K562 (cell line): Measurements from ENCODE around the gene CNTFR. TPM values are rescaled to one million over a fixed set of nuclear protein-coding genes. Genes with fewer than 3 reads are reported as not detected.

Experiments used
- ATAC-seq: fragments of 200-7000 bp; cut with Tn5 transposase; 3 replicates; pipeline ENCODE4 v1.9.1; 2020; ENCODE audit warnings: moderate library complexity
- BruUV-seq: library from RNA; stranded (reverse); fragments of 400-500 nt; replicated peaks from 2 replicates; lab custom pipeline; 2021; lab: Mats Ljungman, UMichigan
- CTCF ChIA-PET: fragments of 300-600 bp; formaldehyde crosslinking; extraction: SDS; loops from one replicate; lab custom pipeline; 2021; ENCODE audit warnings: low intra/inter-chr PET ratio; lab: Yijun Ruan, JAX
- POLR2A ChIA-PET: fragments of 300-600, 350-650 bp; sonication (Branson Sonifier 250); formaldehyde crosslinking; extraction: SDS; loops from one replicate; lab custom pipeline; 2021; ENCODE audit warnings: antibody characterized with exemption, inconsistent platforms; lab: Yijun Ruan, JAX
- DNase-seq, 4 experiments: peaks; one replicate each; pipeline versions ENCODE4 v3.0.0 to v3.0.0-alpha.2; 2011 to 2018; ENCODE audit warnings: low spot score in 3 of 4, mixed read lengths in 3 of 4; ENCODE audit errors: extremely low read depth in 1 of 4
- FAIRE-seq: peaks from 2 replicates; lab custom pipeline; 2011; peaks lifted over from hg19 to GRCh38; lab: Jason Lieb, UNC
- H2AFZ ChIP-seq: 2 replicates; pipeline ENCODE4 v1.6.0; 2011; ENCODE audit warnings: low read depth, low read length, control low read depth, inconsistent platforms
- H3K27ac ChIP-seq: fragments of 200-600 bp; 3 replicates; pipeline ENCODE4 v1.8.0; 2011; ENCODE audit warnings: low read depth, mild to moderate bottlenecking, control low read depth, inconsistent platforms, low read length, moderate library complexity, mixed read lengths; ENCODE audit errors: extremely low read depth
- H3K27me3 ChIP-seq, 2 experiments: fragments of 300-600 bp in 1 of 2; 2 replicates in 1 of 2; 3 replicates in 1 of 2; pipeline versions ENCODE4 v1.6.0 to v1.8.0; 2011; ENCODE audit warnings: inconsistent platforms in 2 of 2, low read length in 2 of 2, mild to moderate bottlenecking in 1 of 2, mixed read lengths in 1 of 2, moderate library complexity in 1 of 2; ENCODE audit not compliant: control insufficient read depth in 2 of 2, insufficient read depth in 2 of 2
- H3K36me3 ChIP-seq: fragments of 300-600 bp; 3 replicates; pipeline ENCODE4 v1.8.0; 2011; ENCODE audit warnings: mild to moderate bottlenecking, low read length, inconsistent platforms; ENCODE audit not compliant: control insufficient read depth, insufficient read depth
- H3K4me1 ChIP-seq, 2 experiments: fragments of 200-600 bp in 1 of 2; replicated peaks in 1 of 2; 2 replicates in 1 of 2; 3 replicates in 1 of 2; pipeline versions ENCODE4 v1.5.1 to v1.8.0; 2011; ENCODE audit warnings: inconsistent platforms in 2 of 2, low read length in 2 of 2, mild to moderate bottlenecking in 1 of 2, mixed read lengths in 1 of 2, moderate library complexity in 1 of 2; ENCODE audit not compliant: control insufficient read depth in 2 of 2, insufficient read depth in 2 of 2
- H3K4me2 ChIP-seq: 2 replicates; pipeline ENCODE4 v1.6.1; 2011; ENCODE audit warnings: low read length, control low read depth, inconsistent platforms, mixed read lengths; ENCODE audit not compliant: insufficient read depth
- H3K4me3 ChIP-seq: fragments of 200-600 bp; sonication (generic), shearing (Covaris generic); 2 replicates; pipeline ENCODE4 v1.5.1; 2016; ENCODE audit warnings: control low read depth, inconsistent platforms
- H3K79me2 ChIP-seq: fragments of 200-600 bp; 3 replicates; pipeline ENCODE4 v1.8.0; 2011; ENCODE audit warnings: low read length, inconsistent platforms; ENCODE audit not compliant: control insufficient read depth, insufficient read depth
- H3K9ac ChIP-seq, 2 experiments: 2 replicates each; pipeline versions ENCODE4 v1.6.0 to v1.6.1; 2011; ENCODE audit warnings: low read depth in 2 of 2, low read length in 2 of 2, control low read depth in 1 of 2, inconsistent platforms in 1 of 2, mild to moderate bottlenecking in 1 of 2, mixed read lengths in 1 of 2; ENCODE audit not compliant: insufficient read depth in 1 of 2
- H3K9me1 ChIP-seq: one replicate; pipeline ENCODE4 v1.6.0; 2011; ENCODE audit warnings: inconsistent platforms, mild to moderate bottlenecking, low read length, moderate library complexity; ENCODE audit not compliant: control insufficient read depth, insufficient read depth
- H3K9me3 ChIP-seq: replicated peaks from 2 replicates; pipeline ENCODE4 v1.5.1; 2011; ENCODE audit warnings: low read depth, low read length, inconsistent platforms; ENCODE audit not compliant: control insufficient read depth, insufficient read depth
- H4K20me1 ChIP-seq: replicated peaks from 2 replicates; pipeline ENCODE4 v1.6.1; 2011; ENCODE audit warnings: low read length, inconsistent platforms, mixed read lengths; ENCODE audit not compliant: control insufficient read depth, insufficient read depth
- ARHGAP35 ChIP-seq: fragments of 450-650 bp; IDR thresholded peaks from 2 replicates; pipeline ENCODE4 v1.6.1; 2018; ENCODE audit not compliant: partially characterized antibody
- CSDE1 ChIP-seq, 2 experiments: fragments of 450-650 bp; IDR thresholded peaks; 2 replicates each; pipeline ENCODE4 v1.6.1; 2016; ENCODE audit warnings: mild to moderate bottlenecking in 1 of 2
- ELK1 ChIP-seq: sonication (generic); formaldehyde crosslinking; IDR thresholded peaks from 2 replicates; pipeline ENCODE4 v1.8.1; 2022; ENCODE audit warnings: missing genetic modification reagents
- ERF ChIP-seq: fragments of 450-650 bp; formaldehyde crosslinking; IDR thresholded peaks from 2 replicates; pipeline ENCODE4 v1.4.0; 2020; ENCODE audit warnings: mild to moderate bottlenecking, mixed read lengths
- KDM4B ChIP-seq, 2 experiments: fragments of 450-650 bp in 1 of 2; sonication (generic) in 1 of 2; IDR thresholded peaks; 2 replicates each; pipeline ENCODE4 v1.6.1; 2016 to 2017; ENCODE audit warnings: borderline replicate concordance in 2 of 2, antibody characterized with exemption in 1 of 2, low read depth in 1 of 2, mild to moderate bottlenecking in 1 of 2
- MAFF ChIP-seq: IDR thresholded peaks from 2 replicates; pipeline ENCODE4 v1.6.1; 2012; ENCODE audit warnings: low read length, improper control_type of control experiment
- MEF2A ChIP-seq: IDR thresholded peaks from 2 replicates; pipeline ENCODE4 v1.6.1; 2011; ENCODE audit warnings: low read depth, mild to moderate bottlenecking, low read length, moderate library complexity; ENCODE audit not compliant: control insufficient read depth
- TCF15 ChIP-seq: fragments of 250-450 bp; sonication (Bioruptor Pico); IDR thresholded peaks from 2 replicates; pipeline ENCODE4 v1.8.0; 2022; ENCODE audit warnings: moderate library complexity, mild to moderate bottlenecking, inconsistent platforms
- UBTF ChIP-seq, 2 experiments: IDR thresholded peaks; 2 replicates each; pipeline ENCODE4 v1.6.1; 2012; ENCODE audit warnings: improper control_type of control experiment in 2 of 2, low read depth in 2 of 2, low read length in 2 of 2, borderline replicate concordance in 1 of 2
- USF1 ChIP-seq: sonication (generic); formaldehyde crosslinking; IDR thresholded peaks from 2 replicates; pipeline ENCODE4 v1.9.0; 2022; ENCODE audit warnings: mild to moderate bottlenecking, missing genetic modification reagents
- ZBTB34 ChIP-seq: fragments of 250-450 bp; sonication (Bioruptor Pico); IDR thresholded peaks from 2 replicates; pipeline ENCODE4 v1.8.0; 2021; ENCODE audit warnings: mild to moderate bottlenecking, moderate library complexity
- ZNF696 ChIP-seq: fragments of 250-450 bp; sonication (Bioruptor Pico); conservative IDR thresholded peaks from 2 replicates; pipeline ENCODE4 v1.4.0; 2020; ENCODE audit warnings: mild to moderate bottlenecking, moderate library complexity
- WGBS: fragments of 100-300 bp; shearing (Covaris generic); methylation state at CpG from one replicate; pipeline ENCODE4 v1.1.6; 2016; ENCODE audit warnings: low coverage, mixed read lengths; ENCODE audit not compliant: insufficient coverage; ENCODE audit errors: missing lambda C conversion rate; 5-methylcytosine and 5-hydroxymethylcytosine counted together
- in situ Hi-C: fragments of 300-500 bp; cut with MboI; formaldehyde crosslinking; loops from 4 replicates; pipeline ENCODE4 v1.15.0; 2018; ENCODE audit warnings: inconsistent platforms, mixed read lengths
- intact Hi-C: fragments of 100-400 bp; cut with micrococcal nuclease; formaldehyde crosslinking; loops from 2 replicates; pipeline ENCODE4 v1.14.2; 2022
- polyA plus RNA-seq, 8 experiments: library from polyadenylated mRNA; depleted of rRNA in 4 of 8; stranded (reverse) in 5 of 8; unstranded in 3 of 8; fragments of >200 nt; fragmentation: Nextera tagmentation in 2 of 8; fragmentation: Illumina TruSeq in 1 of 8; extraction: Ambion mirVana in 2 of 8; extraction: Trizol in 1 of 8; gene quantifications; 2 replicates each; pipeline versions ENCODE4 v1.2.1 to v1.2.3, GENCODE V29; 2011 to 2014; ENCODE audit warnings: inconsistent platforms in 1 of 8, missing spikeins in 1 of 8
- total RNA-seq, 7 experiments: library from RNA; depleted of rRNA in 6 of 7; stranded (reverse); fragments of >200 nt in 6 of 7; fragmentation: Illumina TruSeq in 2 of 7; extraction: Trizol in 2 of 7; gene quantifications; 2 replicates each; pipeline versions ENCODE4 v1.2.1 to v1.2.3, GENCODE V29; 2011 to 2021; ENCODE audit warnings: low replicate concordance in 1 of 7

The CNTFR gene
- total and polyA plus RNA-seq, 9 of the 15 experiments (the other 6 are each of a cell fraction or from before 2014, with no cell fraction given), result not detected

GRCh38 chr9:34540827-34541226, 48.7 kb downstream of the CNTFR start (continued):
- TF ChIP-seq ARHGAP35, result no peak
- no peak for TF ChIP-seq KDM4B (IDR thresholded peaks at IDR 0.05; ENCODE audit: borderline replicate concordance in 2 of 2, low read depth in 1 of 2)

GRCh38 chr9:34536685-34537084, 52.8 kb downstream of the CNTFR start:
- H3K4me3 ChIP-seq, result no peak overlapping the region
- H2AFZ ChIP-seq, result no peak overlapping the region
- intact Hi-C loops, result no loop called here
- H4K20me1 ChIP-seq, result no peaks in the 10 kb centered on the region
- H3K4me2 ChIP-seq, result no peak overlapping the region
- no peak for FAIRE-seq
- no peaks in the 10 kb centered on the region for H3K4me1 ChIP-seq
- 0% methylated on average over 6 of the region's 7 CpGs for WGBS
- H3K9ac ChIP-seq, result no peak overlapping the region
- BruUV-seq, result no TSS peak
- in situ Hi-C loops, result no loop called here
- no peaks in the 10 kb centered on the region for H3K79me2 ChIP-seq
- H3K9me3 ChIP-seq, result no peaks in the 10 kb centered on the region
- H3K27ac ChIP-seq, result no peak overlapping the region
- CTCF ChIA-PET, result no interaction called here
- no peak for DNase-seq
- H3K27me3 ChIP-seq, result peaks cover 0 to 12% of the 10 kb centered on the region in 2 experiments; a peak in 3 of 5 replicates
- no peaks in the 10 kb centered on the region for H3K36me3 ChIP-seq
- no peak for TF ChIP-seq MAFF
- no peak for TF ChIP-seq TCF15 (CRISPR knock-in tag)
- no peak for TF ChIP-seq ERF (CRISPR knock-in tag)
- TF ChIP-seq ZNF696 (CRISPR knock-in tag), result no peak
- no peak for TF ChIP-seq UBTF (IDR thresholded peaks at IDR 0.05; ENCODE audit: borderline replicate concordance in 1 of 2, low read depth in 2 of 2, low read length in 2 of 2)
- no peak for TF ChIP-seq MEF2A
- no peak for TF ChIP-seq CSDE1 (IDR thresholded peaks at IDR 0.05)
- no peak for TF ChIP-seq ELK1 (CRISPR knock-in tag)
- no peak for TF ChIP-seq USF1
- TF ChIP-seq ZBTB34 (CRISPR knock-in tag), result no peak
- TF ChIP-seq, all 486 proteins: peak for 0
- POLR2A ChIA-PET, result interaction anchor here (0.8 kb wide), 1 partner anchor 642 kb away, joined by 4 read pairs; no protein-coding TSS in a partner anchor
- no peaks in the 10 kb centered on the region for H3K9me1 ChIP-seq
- ATAC-seq, result no peak
